K562 (cell line): ENCODE measurements around the gene FCHO1. TPM values are rescaled to one million over a fixed set of nuclear protein-coding genes. Genes with fewer than 3 reads are reported as not detected.

Experiments used
- GTF3C2 ChIP-seq: IDR thresholded peaks from 3 replicates; pipeline ENCODE4 v1.6.1; 2011; ENCODE audit warnings: borderline replicate concordance, mild to moderate bottlenecking, moderate library complexity; ENCODE audit not compliant: insufficient read length; ENCODE audit errors: extremely low read depth
- HES1 ChIP-seq: fragments of 450-650 bp; IDR thresholded peaks from 2 replicates; pipeline ENCODE4 v1.6.1; 2016; ENCODE audit warnings: low read depth, mild to moderate bottlenecking, moderate library complexity
- KDM1A ChIP-seq, 2 experiments: fragments of 450-650 bp; IDR thresholded peaks; 2 replicates each; pipeline ENCODE4 v1.6.1; 2016; ENCODE audit warnings: mild to moderate bottlenecking in 2 of 2
- MBD2 ChIP-seq: sonication (generic); IDR thresholded peaks from 2 replicates; pipeline ENCODE4 v1.6.1; 2016; ENCODE audit warnings: low read depth, borderline replicate concordance
- MXI1 ChIP-seq: IDR thresholded peaks from 2 replicates; pipeline ENCODE4 v1.6.1; 2011; ENCODE audit warnings: low read depth, mild to moderate bottlenecking, improper control_type of control experiment, low read length
- NR2C1 ChIP-seq, 2 experiments: fragments of 450-650 bp; IDR thresholded peaks; 2 replicates each; pipeline ENCODE4 v1.6.1; 2017; ENCODE audit warnings: mild to moderate bottlenecking in 2 of 2, antibody characterized with exemption in 1 of 2, inconsistent platforms in 1 of 2, missing compliant biosample characterization in 1 of 2, missing genetic modification characterization in 1 of 2
- PHF21A ChIP-seq: fragments of 450-650 bp; IDR thresholded peaks from 2 replicates; pipeline ENCODE4 v1.6.1; 2017; ENCODE audit warnings: low read depth, borderline replicate concordance
- SMARCA5 ChIP-seq: fragments of 450-650 bp; IDR thresholded peaks from 2 replicates; pipeline ENCODE4 v1.6.1; 2016
- SOX6 ChIP-seq: fragments of 450-650 bp; IDR thresholded peaks from 2 replicates; pipeline ENCODE4 v1.6.1; 2014; ENCODE audit warnings: mild to moderate bottlenecking
- TFAP4 ChIP-seq: sonication (generic); formaldehyde crosslinking; IDR thresholded peaks from 2 replicates; pipeline ENCODE4 v1.8.0; 2022; ENCODE audit warnings: missing genetic modification reagents, mild to moderate bottlenecking, moderate library complexity, borderline replicate concordance
- VEZF1 ChIP-seq: fragments of 200-800 bp; sonication (Bioruptor generic); IDR thresholded peaks from 2 replicates; pipeline ENCODE4 v1.6.1; 2017; ENCODE audit warnings: missing genetic modification characterization, missing compliant biosample characterization
- ZKSCAN3 ChIP-seq: fragments of 250-450 bp; sonication (Bioruptor Pico); IDR thresholded peaks from 2 replicates; pipeline ENCODE4 v1.4.0; 2020
- ZNF217 ChIP-seq: sonication (generic); formaldehyde crosslinking; IDR thresholded peaks from 2 replicates; pipeline ENCODE4 v1.8.0; 2022; ENCODE audit warnings: mild to moderate bottlenecking, missing genetic modification reagents
- polyA plus RNA-seq, 8 experiments: library from polyadenylated mRNA; depleted of rRNA in 4 of 8; stranded (reverse) in 5 of 8; unstranded in 3 of 8; fragments of >200 nt; fragmentation: Nextera tagmentation in 2 of 8; fragmentation: Illumina TruSeq in 1 of 8; extraction: Ambion mirVana in 2 of 8; extraction: Trizol in 1 of 8; gene quantifications; 2 replicates each; pipeline versions ENCODE4 v1.2.1 to v1.2.3, GENCODE V29; 2011 to 2014; ENCODE audit warnings: inconsistent platforms in 1 of 8, missing spikeins in 1 of 8
- total RNA-seq, 7 experiments: library from RNA; depleted of rRNA in 6 of 7; stranded (reverse); fragments of >200 nt in 6 of 7; fragmentation: Illumina TruSeq in 2 of 7; extraction: Trizol in 2 of 7; gene quantifications; 2 replicates each; pipeline versions ENCODE4 v1.2.1 to v1.2.3, GENCODE V29; 2011 to 2021; ENCODE audit warnings: low replicate concordance in 1 of 7

Gene FCHO1
- total and polyA plus RNA-seq, 9 of the 15 experiments (the other 6 are each of a cell fraction or from before 2014, with no cell fraction given): 0.21 to 58.9 (median 18.3) TPM

- TF ChIP-seq NR2C1 (IDR thresholded peaks at IDR 0.05) (no peak), NR2C1 (tag; IDR thresholded peaks at IDR 0.05) (no peak), SOX6 (no peak), SMARCA5 (no peak), KDM1A (IDR thresholded peaks at IDR 0.05) (no peak), MXI1 (no peak), MBD2 (no peak), VEZF1 (peak; percentile 26; the same call in 1 of the 2 replicates), PHF21A (no peak), HES1 (no peak), TFAP4 (peak; percentile 24; the same call in 1 of the 2 replicates), ZNF217 (CRISPR knock-in tag) (no peak), GTF3C2 (no peak), ZKSCAN3 (CRISPR knock-in tag) (no peak)
Observed at GRCh38 chr19:17778251-17778967, 27.1 kb downstream of the FCHO1 start (continued).
